GM19025 (cell line): ENCODE measurements around the gene LPIN3.
"Not testable (repeated sequence)": the region's sequence is repeated elsewhere in the genome, so short reads cannot be mapped to it uniquely, and the experiment has no call there.

Source experiments
- ATAC-seq: cut with Tn5 transposase; IDR thresholded peaks from one replicate; pipeline ENCODE4 v1.9.1; 2021; ENCODE audit warnings: mild to moderate bottlenecking, low read depth, moderate library complexity; ENCODE audit not compliant: unreplicated experiment

The LPIN3 gene

GRCh38 chr20:41340327-41341055 is at the start of gene LPIN3:
TSS of gene LPIN3 (plus strand) at chr20:41340821. CDS start at chr20:41345804, 4,983 bp downstream.
- no peak for ATAC-seq

GRCh38 chr20:41293269-41294037 is 47.2 kb upstream of the LPIN3 start:
- ATAC-seq: no peak

GRCh38 chr20:41299899-41300298 is 40.7 kb upstream of the LPIN3 start:
- ATAC-seq: no peak

- no peak for ATAC-seq
These were observed 40.2 kb upstream of the LPIN3 start for GRCh38 chr20:41300383-41300782.

GRCh38 chr20:41300886-41301285 is 39.7 kb upstream of the LPIN3 start:
- no peak for ATAC-seq

GRCh38 chr20:41304002-41304401 is 36.6 kb upstream of the LPIN3 start:
- ATAC-seq: no peak

GRCh38 chr20:41304424-41305079 is 36.1 kb upstream of the LPIN3 start:
- ATAC-seq: no peak

GRCh38 chr20:41306061-41306727 is 34.4 kb upstream of the LPIN3 start:
- ATAC-seq: peak; percentile 60

- ATAC-seq: no peak
These were observed 33.6 kb upstream of the LPIN3 start for GRCh38 chr20:41307021-41307420.

- ATAC-seq: no peak
These were observed 32.3 kb upstream of the LPIN3 start for GRCh38 chr20:41308290-41308711.

GRCh38 chr20:41308726-41309413 is 31.8 kb upstream of the LPIN3 start:
- no peak for ATAC-seq

GRCh38 chr20:41309817-41310216 is 30.8 kb upstream of the LPIN3 start:
- no peak for ATAC-seq

GRCh38 chr20:41312009-41312408 is 28.6 kb upstream of the LPIN3 start:
- not testable (repeated sequence) for ATAC-seq

- ATAC-seq: no peak
These were observed 26.2 kb upstream of the LPIN3 start for GRCh38 chr20:41314386-41314785.

- ATAC-seq: no peak
These were observed 24.6 kb upstream of the LPIN3 start for GRCh38 chr20:41316051-41316450.

GRCh38 chr20:41316602-41317545 is 23.7 kb upstream of the LPIN3 start:
- peak; percentile 55 for ATAC-seq

- ATAC-seq: peak; percentile 95
These were observed 22.9 kb upstream of the LPIN3 start, which contains the start of gene ZHX3 for GRCh38 chr20:41317546-41318270. TSS of gene ZHX3 (minus strand) at chr20:41317731. CDS start at chr20:41204916, 112,815 bp downstream.

GRCh38 chr20:41318271-41318649 is 22.4 kb upstream of the LPIN3 start:
- no peak for ATAC-seq
